HCT116 (cell line): ENCODE measurements around the gene MCRIP2. TPM values are rescaled to one million over a fixed set of nuclear protein-coding genes. Genes with fewer than 3 reads are reported as not detected.

Source experiments
- ATAC-seq: fragments of 200-7000 bp; cut with Tn5 transposase; 2 replicates; pipeline ENCODE4 v1.9.1; 2020; ENCODE audit warnings: mild to moderate bottlenecking, moderate library complexity
- BruUV-seq: library from RNA; stranded (reverse); fragments of 400-500 nt; replicated peaks from 2 replicates; lab custom pipeline; 2021; lab: Mats Ljungman, UMichigan
- CTCF ChIA-PET: fragments of 300-600 bp; sonication (Branson Sonifier 250); formaldehyde crosslinking; loops from one replicate; lab custom pipeline; 2021; ENCODE audit warnings: antibody characterized with exemption; lab: Charles Lee
- POLR2A ChIA-PET: fragments of 300-600, 350-600 bp; sonication (Branson Sonifier 250); formaldehyde crosslinking; loops from one replicate; lab custom pipeline; 2021; ENCODE audit warnings: antibody characterized with exemption; lab: Charles Lee
- RAD21 ChIA-PET, 2 experiments: fragments of 300-600 bp; sonication (Branson Sonifier 250); formaldehyde crosslinking; loops; one replicate each; lab custom pipeline; 2023; ENCODE audit warnings: low total read pairs in 2 of 2; ENCODE audit not compliant: uncharacterized antibody in 2 of 2, unreplicated experiment in 2 of 2, low non-redundant PET in 1 of 2; lab: Charles Lee
- DNase-seq: peaks from one replicate; pipeline ENCODE4 v3.0.0-alpha.2; 2010; ENCODE audit warnings: low read depth, low spot score
- H2AFZ ChIP-seq: fragments of 200-600 bp; shearing (Covaris generic), sonication (generic); 2 replicates; pipeline ENCODE4 v1.6.1; 2017; ENCODE audit warnings: low read depth, mixed run types, mixed read lengths, antibody characterized with exemption, low read length; ENCODE audit not compliant: poor library complexity, severe bottlenecking
- H3K27ac ChIP-seq: 2 replicates; pipeline ENCODE4 v1.5.1; 2012; ENCODE audit warnings: low read depth, low read length
- H3K27me3 ChIP-seq: fragments of 200-600 bp; sonication (generic); 2 replicates; pipeline ENCODE4 v1.6.1; 2016; ENCODE audit warnings: mixed run types, low read length, mixed read lengths; ENCODE audit not compliant: insufficient read depth
- H3K36me3 ChIP-seq, 2 experiments: fragments of 200-500 bp in 1 of 2; fragments of 200-600 bp in 1 of 2; sonication (Bioruptor generic) in 1 of 2; sonication (generic) in 1 of 2; 2 replicates each; pipeline versions ENCODE4 v1.5.1 to v1.6.1; 2014 to 2016; ENCODE audit warnings: low read length in 2 of 2, inconsistent platforms in 1 of 2, mixed read lengths in 1 of 2, mixed run types in 1 of 2; ENCODE audit not compliant: insufficient read depth in 2 of 2, control insufficient read depth in 1 of 2
- H3K4me1 ChIP-seq, 2 experiments: fragments of 200-600 bp in 1 of 2; sonication (generic) in 1 of 2; 2 replicates each; pipeline versions ENCODE4 v1.5.1 to v1.6.1; 2012 to 2017; ENCODE audit warnings: low read length in 2 of 2, inconsistent platforms in 1 of 2, mild to moderate bottlenecking in 1 of 2, mixed read lengths in 1 of 2, mixed run types in 1 of 2, moderate library complexity in 1 of 2; ENCODE audit not compliant: insufficient read depth in 2 of 2, control insufficient read depth in 1 of 2
- H3K4me2 ChIP-seq: fragments of 200-600 bp; sonication (generic); 2 replicates; pipeline ENCODE4 v1.6.1; 2017; ENCODE audit warnings: mixed run types, low read length, mixed read lengths
- H3K4me3 ChIP-seq, 2 experiments: fragments of 200-600 bp in 1 of 2; sonication (generic) in 1 of 2; replicated peaks in 1 of 2; 2 replicates each; pipeline ENCODE4 v1.5.1; 2011 to 2016; ENCODE audit warnings: low read length in 2 of 2, control low read depth in 1 of 2, low read depth in 1 of 2, mild to moderate bottlenecking in 1 of 2, mixed read lengths in 1 of 2, mixed run types in 1 of 2
- H3K79me2 ChIP-seq: fragments of 200-600 bp; sonication (generic); 2 replicates; pipeline ENCODE4 v1.6.1; 2017; ENCODE audit warnings: mild to moderate bottlenecking, mixed run types, low read length, moderate library complexity, mixed read lengths; ENCODE audit not compliant: insufficient read depth
- H3K9ac ChIP-seq: fragments of 200-600 bp; sonication (generic); 2 replicates; pipeline ENCODE4 v1.6.1; 2016; ENCODE audit warnings: low read length, mixed read lengths
- H3K9me2 ChIP-seq: fragments of 200-600 bp; sonication (generic), shearing (Covaris generic); 2 replicates; pipeline ENCODE4 v1.6.1; 2017; ENCODE audit warnings: mixed run types, mild to moderate bottlenecking, moderate library complexity; ENCODE audit not compliant: insufficient read depth
- H3K9me3 ChIP-seq, 2 experiments: fragments of 200-500 bp in 1 of 2; fragments of 200-600 bp in 1 of 2; sonication (Bioruptor generic) in 1 of 2; sonication (generic) in 1 of 2; 2 replicates each; pipeline ENCODE4 v1.6.1; 2014 to 2017; ENCODE audit warnings: low read length in 2 of 2, mixed read lengths in 2 of 2, inconsistent platforms in 1 of 2, low read depth in 1 of 2, mild to moderate bottlenecking in 1 of 2, mixed run types in 1 of 2, moderate library complexity in 1 of 2; ENCODE audit not compliant: control insufficient read depth in 1 of 2, insufficient read depth in 1 of 2
- H4K20me1 ChIP-seq: fragments of 200-600 bp; sonication (generic), shearing (Covaris generic); 2 replicates; pipeline ENCODE4 v1.6.1; 2017; ENCODE audit warnings: mixed run types, mild to moderate bottlenecking, moderate library complexity; ENCODE audit not compliant: insufficient read depth
- CTCF ChIP-seq, 3 experiments: fragments of 200-600 bp in 1 of 3; sonication (generic) in 1 of 3; IDR thresholded peaks in 2 of 3; conservative IDR thresholded peaks in 1 of 3; 2 replicates each; pipeline ENCODE4 v1.5.1; 2012 to 2017; ENCODE audit warnings: low read depth in 2 of 3, low read length in 2 of 3, antibody characterized with exemption in 1 of 3, borderline replicate concordance in 1 of 3, control low read depth in 1 of 3, mild to moderate bottlenecking in 1 of 3, mixed read lengths in 1 of 3, mixed run types in 1 of 3, moderate library complexity in 1 of 3; ENCODE audit not compliant: insufficient read depth in 1 of 3
- TCF7L2 ChIP-seq: IDR thresholded peaks from 2 replicates; pipeline ENCODE4 v1.7.0; 2011; ENCODE audit warnings: borderline replicate concordance, inconsistent platforms; ENCODE audit not compliant: insufficient read depth, insufficient read length; ENCODE audit errors: extremely low read depth
- ZBTB33 ChIP-seq: IDR thresholded peaks from 2 replicates; pipeline ENCODE4 v1.6.1; 2011; ENCODE audit warnings: mild to moderate bottlenecking, low read length, moderate library complexity; ENCODE audit not compliant: insufficient replicate concordance; ENCODE audit errors: extremely low read depth
- ZFX ChIP-seq: fragments of 450-650 bp; IDR thresholded peaks from 2 replicates; pipeline ENCODE4 v1.6.1; 2017
- intact Hi-C: fragments of 100-400 bp; cut with micrococcal nuclease; formaldehyde crosslinking; loops from 2 replicates; pipeline ENCODE4 v1.10.0; 2022
- total RNA-seq: library from RNA; stranded (reverse); gene quantifications from one replicate; pipeline ENCODE4 v1.2.1, GENCODE V29; 2021; ENCODE audit not compliant: unreplicated experiment

The MCRIP2 gene
- total RNA-seq, 1 experiment from 2014 or later = 34.9 TPM

- peaks cover 29 to 43% of the 10 kb centered on the region in 2 experiments for H3K4me1 ChIP-seq
- no peaks in the 10 kb centered on the region for H3K9me3 ChIP-seq
- no peak overlapping the region for H3K27ac ChIP-seq
- no peak overlapping the region for H3K4me2 ChIP-seq
- H4K20me1 ChIP-seq = no peaks in the 10 kb centered on the region
- DNase-seq = no peak
- H3K36me3 ChIP-seq = no peaks in the 10 kb centered on the region
- ATAC-seq = no peak
- H3K27me3 ChIP-seq = no peaks in the 10 kb centered on the region
- H3K9me2 ChIP-seq = no peaks in the 10 kb centered on the region
- intact Hi-C loops = no loop called here
- ChIA-PET POLR2A (no interaction called here), CTCF (no interaction called here), RAD21 (no interaction called here)
- TF ChIP-seq CTCF (IDR thresholded peaks at IDR 0.05 in 2 of 3, conservative IDR thresholded peaks at IDR 0.05 in 1 of 3; ENCODE audit: borderline replicate concordance in 1 of 3, insufficient read depth in 1 of 3, low read depth in 2 of 3, low read length in 2 of 3) (no peak), ZFX (no peak), TCF7L2 (no peak), ZBTB33 (no peak)
- no peak overlapping the region for H2AFZ ChIP-seq
- no peak overlapping the region for H3K9ac ChIP-seq
- H3K4me3 ChIP-seq = no peak overlapping the region
- peaks cover 10% of the 10 kb centered on the region; the same call in 1 of the 2 replicates for H3K79me2 ChIP-seq
- BruUV-seq = no TSS peak
These were observed 11.3 kb upstream of the MCRIP2 start for GRCh38 chr16:630249-630814.
